Measurements from ENCODE around the gene RAD51B. TPM values are rescaled to one million over a fixed set of nuclear protein-coding genes. Genes with fewer than 3 reads are reported as not detected.

The RAD51B gene
- total RNA-seq, 1 experiment from 2014 or later, result 16.7 TPM

DNA sequence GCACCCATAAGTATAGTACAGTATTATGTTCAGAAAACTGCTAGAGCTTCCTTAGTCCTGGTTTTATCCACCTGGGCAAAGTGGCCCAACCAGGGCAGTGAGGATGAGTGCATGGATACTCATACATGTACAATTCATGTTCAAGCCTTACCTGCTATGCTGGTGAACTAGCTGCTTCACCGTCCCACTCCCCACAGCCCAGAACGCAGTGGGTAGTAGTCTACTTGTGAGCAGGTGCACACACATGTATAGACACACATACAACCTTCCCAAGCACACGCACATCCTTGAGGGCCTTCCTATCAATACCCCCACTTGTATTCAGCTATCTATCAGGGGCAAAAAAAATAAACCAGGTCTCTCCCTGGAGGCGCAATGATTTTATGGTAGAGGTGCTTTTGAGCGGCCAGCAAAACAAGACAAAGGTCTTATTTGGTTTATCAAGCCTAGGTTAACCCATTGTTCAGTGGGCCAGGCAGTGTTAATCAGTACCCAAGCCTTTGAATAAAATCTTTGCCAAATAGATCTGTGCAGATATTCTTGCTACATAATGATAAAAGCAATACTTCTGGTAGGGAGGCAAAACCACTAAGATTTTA lies 903.5 kb downstream of the RAD51B start:
- Histone ChIP-seq H4K91ac (ENCODE audit: insufficient read length, low read depth, low read length) (no peak overlapping the region), H3K79me2 (ENCODE audit: insufficient read depth, low read length) (no peaks in the 10 kb centered on the region), H4K5ac (ENCODE audit: insufficient read length, low read depth, low read length) (no peak overlapping the region), H3K79me1 (ENCODE audit: insufficient read depth, low read depth, low read length, poor library complexity, severe bottlenecking) (no peaks in the 10 kb centered on the region), H3K9ac (ENCODE audit: extremely low read depth, insufficient read length, low read length) (no peak overlapping the region), H2BK120ac (ENCODE audit: low read depth, low read length, poor library complexity, severe bottlenecking) (no peak overlapping the region), H3K9me3 (ENCODE audit: control insufficient read depth, low read depth, low read length) (no peaks in the 10 kb centered on the region), H3K14ac (ENCODE audit: insufficient read depth, low read length) (no peak overlapping the region), H2BK20ac (ENCODE audit: low read depth, low read length, poor library complexity, severe bottlenecking) (no peak overlapping the region), H3T11ph (ENCODE audit: low read length) (no peak overlapping the region), H3K4me2 (ENCODE audit: insufficient read depth, insufficient read length, low read length) (no peak overlapping the region), H2BK12ac (ENCODE audit: insufficient read length, low read depth, low read length) (no peak overlapping the region), H2BK5ac (ENCODE audit: insufficient read length, low read length) (no peak overlapping the region), H3K23ac (ENCODE audit: insufficient read length, low read depth, low read length) (no peak overlapping the region), H3K4ac (ENCODE audit: low read depth, low read length) (no peak overlapping the region), H3K56ac (ENCODE audit: insufficient read length, low read depth, low read length) (no peak overlapping the region), H3K18ac (ENCODE audit: insufficient read length, low read depth, low read length) (no peak overlapping the region), H2AFZ (ENCODE audit: low read length) (no peak overlapping the region), H2AK5ac (ENCODE audit: insufficient read length, low read length) (no peak overlapping the region), H4K20me1 (ENCODE audit: control insufficient read depth, insufficient read depth, insufficient read length) (no peaks in the 10 kb centered on the region), H2BK15ac (ENCODE audit: low read depth, low read length) (no peak overlapping the region), H3K27me3 (ENCODE audit: insufficient read depth, low read length) (no peaks in the 10 kb centered on the region), H3K23me2 (ENCODE audit: insufficient read length, low read depth, low read length, poor library complexity, severe bottlenecking) (no peaks in the 10 kb centered on the region), H3K4me1 (ENCODE audit: insufficient read depth, low read length) (no peaks in the 10 kb centered on the region), H3K27ac (ENCODE audit: insufficient read length, low read depth, low read length) (no peak overlapping the region), H4K8ac (replicated peaks; ENCODE audit: insufficient read length, low read depth, low read length) (no peak overlapping the region)
- H3K27me3 Mint-ChIP-seq (ENCODE audit: low read depth), result no peaks in the 10 kb centered on the region; the same call in none of the 2 replicates
- H3K4me1 Mint-ChIP-seq, result peaks cover 6 to 11% of the 10 kb centered on the region in 2 experiments
- TF ChIP-seq, protein P1, sequence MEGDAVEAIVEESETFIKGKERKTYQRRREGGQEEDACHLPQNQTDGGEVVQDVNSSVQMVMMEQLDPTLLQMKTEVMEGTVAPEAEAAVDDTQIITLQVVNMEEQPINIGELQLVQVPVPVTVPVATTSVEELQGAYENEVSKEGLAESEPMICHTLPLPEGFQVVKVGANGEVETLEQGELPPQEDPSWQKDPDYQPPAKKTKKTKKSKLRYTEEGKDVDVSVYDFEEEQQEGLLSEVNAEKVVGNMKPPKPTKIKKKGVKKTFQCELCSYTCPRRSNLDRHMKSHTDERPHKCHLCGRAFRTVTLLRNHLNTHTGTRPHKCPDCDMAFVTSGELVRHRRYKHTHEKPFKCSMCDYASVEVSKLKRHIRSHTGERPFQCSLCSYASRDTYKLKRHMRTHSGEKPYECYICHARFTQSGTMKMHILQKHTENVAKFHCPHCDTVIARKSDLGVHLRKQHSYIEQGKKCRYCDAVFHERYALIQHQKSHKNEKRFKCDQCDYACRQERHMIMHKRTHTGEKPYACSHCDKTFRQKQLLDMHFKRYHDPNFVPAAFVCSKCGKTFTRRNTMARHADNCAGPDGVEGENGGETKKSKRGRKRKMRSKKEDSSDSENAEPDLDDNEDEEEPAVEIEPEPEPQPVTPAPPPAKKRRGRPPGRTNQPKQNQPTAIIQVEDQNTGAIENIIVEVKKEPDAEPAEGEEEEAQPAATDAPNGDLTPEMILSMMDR (conservative IDR thresholded peaks at IDR 0.05), result no peak
- no CpG with 5 or more reads among the region's 5 CpGs for WGBS (ENCODE audit: extremely low coverage, insufficient read length, low lambda C conversion rate)
- peaks cover 0 to 2% of the 10 kb centered on the region in 2 experiments; a peak in 1 of 5 replicates for H3K9me3 Mint-ChIP-seq
- no peak overlapping the region for H3K27ac Mint-ChIP-seq
- no peak for DNase-seq
- no peak overlapping the region for H3K4me3 Mint-ChIP-seq
- no peaks in the 10 kb centered on the region for H3K36me3 Mint-ChIP-seq (ENCODE audit: insufficient read depth in 1 of 3, low read depth in 3 of 3)
